Measurements from ENCODE around the gene IGSF21.

IGSF21 gene

DNA sequence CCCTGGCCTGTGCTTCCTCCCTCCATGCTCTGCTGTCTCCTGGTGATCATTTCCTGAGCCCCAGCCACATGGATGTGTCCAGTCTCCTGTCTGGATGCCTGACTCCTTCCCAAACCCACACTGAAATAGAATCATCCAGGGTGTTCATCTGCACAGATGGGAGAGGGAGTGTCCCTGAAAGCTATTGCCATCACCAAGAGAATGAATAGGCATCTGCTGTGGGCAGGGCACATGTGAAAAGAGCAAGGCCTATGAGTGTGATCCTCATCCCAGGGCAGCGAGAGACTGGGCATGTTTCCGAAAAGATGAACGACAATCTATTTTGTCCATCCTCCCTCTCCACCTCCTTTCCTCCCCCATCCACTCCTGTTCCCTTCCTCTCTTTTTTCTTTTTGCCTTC lies 5.0 kb downstream of the IGSF21 start:
- TF ChIP-seq ZFX (IDR thresholded peaks at IDR 0.05) = no peak
- TF ChIP-seq, protein P1, sequence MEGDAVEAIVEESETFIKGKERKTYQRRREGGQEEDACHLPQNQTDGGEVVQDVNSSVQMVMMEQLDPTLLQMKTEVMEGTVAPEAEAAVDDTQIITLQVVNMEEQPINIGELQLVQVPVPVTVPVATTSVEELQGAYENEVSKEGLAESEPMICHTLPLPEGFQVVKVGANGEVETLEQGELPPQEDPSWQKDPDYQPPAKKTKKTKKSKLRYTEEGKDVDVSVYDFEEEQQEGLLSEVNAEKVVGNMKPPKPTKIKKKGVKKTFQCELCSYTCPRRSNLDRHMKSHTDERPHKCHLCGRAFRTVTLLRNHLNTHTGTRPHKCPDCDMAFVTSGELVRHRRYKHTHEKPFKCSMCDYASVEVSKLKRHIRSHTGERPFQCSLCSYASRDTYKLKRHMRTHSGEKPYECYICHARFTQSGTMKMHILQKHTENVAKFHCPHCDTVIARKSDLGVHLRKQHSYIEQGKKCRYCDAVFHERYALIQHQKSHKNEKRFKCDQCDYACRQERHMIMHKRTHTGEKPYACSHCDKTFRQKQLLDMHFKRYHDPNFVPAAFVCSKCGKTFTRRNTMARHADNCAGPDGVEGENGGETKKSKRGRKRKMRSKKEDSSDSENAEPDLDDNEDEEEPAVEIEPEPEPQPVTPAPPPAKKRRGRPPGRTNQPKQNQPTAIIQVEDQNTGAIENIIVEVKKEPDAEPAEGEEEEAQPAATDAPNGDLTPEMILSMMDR (conservative IDR thresholded peaks at IDR 0.05) = no peak
- no peak overlapping the region for H3K27ac ChIP-seq

DNA sequence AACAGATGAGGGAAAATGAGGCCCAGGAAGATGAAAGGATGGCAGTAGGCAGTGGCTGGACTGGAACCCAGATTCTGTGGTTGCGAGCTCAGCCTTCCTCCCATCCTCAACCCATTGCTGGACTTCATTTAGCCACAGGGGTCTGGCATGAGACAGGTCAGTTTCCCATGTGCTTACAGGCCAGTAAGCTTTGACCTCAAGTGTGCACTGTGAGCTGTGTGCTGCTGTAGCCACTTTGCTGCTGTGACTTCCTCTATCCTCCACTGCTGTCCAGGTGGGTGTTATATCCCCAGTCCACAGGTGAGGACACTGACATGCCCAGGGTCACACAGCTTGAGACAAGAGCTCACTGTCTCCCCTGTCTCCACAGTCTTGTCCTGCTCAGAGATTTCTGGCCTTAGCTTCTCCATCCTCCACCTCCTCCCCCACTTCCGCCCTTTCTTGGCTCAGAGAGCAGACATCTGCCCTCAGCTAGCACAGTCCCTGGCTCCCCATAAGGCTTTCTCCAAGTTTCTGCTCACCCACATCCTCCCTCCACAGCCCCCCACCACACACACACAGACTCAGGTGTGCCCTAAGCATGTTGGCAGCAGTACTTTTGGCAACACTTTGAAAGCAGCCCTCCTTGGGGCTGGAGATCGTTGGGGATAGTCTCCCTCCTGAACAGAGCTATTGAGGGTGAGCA lies 7.3 kb downstream of the IGSF21 start:
- no peak overlapping the region for H3K27ac ChIP-seq
- TF ChIP-seq, protein P1 (conservative IDR thresholded peaks at IDR 0.05) = no peak
- TF ChIP-seq ZFX (IDR thresholded peaks at IDR 0.05) = no peak

GRCh38 chr1:18116777-18117176 lies 9.2 kb downstream of the IGSF21 start:
- no peak overlapping the region for H3K27ac ChIP-seq
- TF ChIP-seq, protein P1 (conservative IDR thresholded peaks at IDR 0.05) = no peak
- TF ChIP-seq ZFX (IDR thresholded peaks at IDR 0.05) = no peak

DNA sequence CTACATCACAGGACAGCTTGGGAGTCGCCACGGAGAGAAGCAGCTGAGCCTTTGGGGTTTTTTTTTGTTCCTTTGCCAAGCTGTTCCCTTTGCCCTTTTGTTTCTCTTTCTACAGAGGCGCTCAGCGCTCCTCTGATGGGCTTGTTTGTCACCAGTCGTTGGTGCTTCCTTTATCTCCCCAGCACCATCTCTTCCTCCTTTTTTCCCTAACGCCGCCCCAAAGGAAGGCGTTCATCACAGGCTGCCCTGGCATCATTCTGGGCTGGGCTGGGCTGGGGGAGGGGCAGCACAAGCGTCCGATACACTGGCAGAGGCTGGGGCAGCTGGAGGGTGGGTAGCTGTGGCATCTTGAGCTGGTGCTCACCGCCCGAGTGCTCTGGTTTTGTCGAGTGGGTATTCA lies 10.5 kb downstream of the IGSF21 start:
- no peak overlapping the region for H3K27ac ChIP-seq
- no peak for TF ChIP-seq ZFX (IDR thresholded peaks at IDR 0.05)
- TF ChIP-seq, protein P1 (conservative IDR thresholded peaks at IDR 0.05) = no peak

- no peak for TF ChIP-seq ZFX (IDR thresholded peaks at IDR 0.05)
- TF ChIP-seq, protein P1 (conservative IDR thresholded peaks at IDR 0.05) = no peak
Measured at GRCh38 chr1:18118491-18118890, 10.9 kb downstream of the IGSF21 start.

DNA sequence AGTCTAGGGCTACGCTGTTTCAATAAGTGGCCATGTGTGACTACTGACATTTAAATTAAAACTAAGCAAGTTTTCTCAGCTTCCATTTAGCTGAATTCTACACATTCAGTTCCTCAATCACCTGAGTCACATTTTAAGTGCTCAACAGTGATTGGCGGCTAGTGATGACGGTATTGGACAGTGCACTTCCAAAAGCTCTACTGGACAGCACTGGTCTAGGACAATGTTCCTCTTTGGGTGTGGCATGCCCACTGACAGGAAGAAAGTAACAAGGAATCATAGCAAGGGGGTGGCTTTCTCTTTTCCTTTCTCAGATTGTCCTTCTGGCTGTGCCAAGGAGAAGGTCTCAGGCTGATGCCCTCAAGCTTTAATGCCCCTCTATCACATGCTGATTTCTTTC lies 11.7 kb downstream of the IGSF21 start:
- no peak for TF ChIP-seq ZFX (IDR thresholded peaks at IDR 0.05)
- TF ChIP-seq, protein P1 (conservative IDR thresholded peaks at IDR 0.05) = no peak
- H3K27ac ChIP-seq = no peak overlapping the region

More at GRCh38 chr1:18118491-18118890, 10.9 kb downstream of the IGSF21 start:
- no peak overlapping the region for H3K27ac ChIP-seq

GRCh38 chr1:18119771-18120377 lies 12.3 kb downstream of the IGSF21 start:
- H3K27ac ChIP-seq = no peak overlapping the region
- TF ChIP-seq, protein P1 (conservative IDR thresholded peaks at IDR 0.05) = no peak
- no peak for TF ChIP-seq ZFX (IDR thresholded peaks at IDR 0.05)
